Dermis blood vessel endothelial cell (primary cell): ENCODE results near the gene AP4S1. TPM values are rescaled to one million over a fixed set of nuclear protein-coding genes. Genes with fewer than 3 reads are reported as not detected.
"Not testable (repeated sequence)": the region's sequence is repeated elsewhere in the genome, so short reads cannot be mapped to it uniquely, and the experiment has no call there.

Experiments used
- DNase-seq: peaks from one replicate; pipeline ENCODE4 v3.0.0; 2010
- total RNA-seq: library from RNA; depleted of rRNA; stranded (reverse); fragments of >200 nt; gene quantifications from 2 replicates; pipeline ENCODE4 v1.2.3, GENCODE V29; 2014

AP4S1 gene
- total RNA-seq, 1 donor from 2014 or later = 6.8 TPM

- no peak for DNase-seq
These were observed 20.1 kb downstream of the AP4S1 start for GRCh38 chr14:31045501-31046080.

DNA sequence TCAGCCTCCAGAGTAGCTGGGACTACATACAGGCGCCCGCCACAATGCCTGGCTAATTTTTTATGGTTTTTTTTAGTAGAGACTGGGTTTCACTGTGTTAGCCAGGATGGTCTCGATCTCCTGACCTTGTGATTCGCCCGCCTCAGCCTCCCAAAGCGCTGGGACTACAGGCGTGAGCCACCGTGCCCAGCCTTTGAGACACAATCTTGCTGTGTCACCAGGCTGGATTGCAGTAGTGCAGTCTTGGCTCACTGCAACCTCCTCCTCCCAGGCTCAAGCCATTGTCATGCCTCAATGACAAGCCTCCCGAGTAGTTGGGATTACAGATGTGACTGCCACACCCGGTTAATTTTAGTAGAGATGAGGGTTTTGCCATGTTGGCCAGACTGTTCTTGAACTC, 22.1 kb downstream of the AP4S1 start:
- DNase-seq = no peak

DNA sequence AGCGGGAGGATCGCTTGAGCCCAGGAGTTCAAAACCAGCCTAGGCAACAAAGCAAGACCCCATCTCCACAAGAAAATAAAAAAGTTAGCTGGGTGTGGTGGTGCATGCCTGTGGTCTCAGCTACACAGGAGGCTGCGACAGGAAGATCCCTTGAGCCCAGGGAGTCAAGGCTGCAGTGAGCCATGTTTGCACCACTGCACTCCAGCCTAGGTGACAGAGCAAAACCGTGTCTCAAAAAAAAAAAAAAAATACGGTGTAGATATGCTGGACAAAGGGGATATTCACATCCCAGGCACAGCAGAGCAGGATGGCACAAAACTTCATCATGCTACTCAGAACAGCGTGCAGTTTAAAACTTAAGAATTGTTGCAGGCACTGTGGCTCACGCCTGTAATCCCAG, 25.6 kb downstream of the AP4S1 start:
- no peak for DNase-seq

GRCh38 chr14:31051511-31051910, 26.1 kb downstream of the AP4S1 start:
- DNase-seq = no peak

DNA sequence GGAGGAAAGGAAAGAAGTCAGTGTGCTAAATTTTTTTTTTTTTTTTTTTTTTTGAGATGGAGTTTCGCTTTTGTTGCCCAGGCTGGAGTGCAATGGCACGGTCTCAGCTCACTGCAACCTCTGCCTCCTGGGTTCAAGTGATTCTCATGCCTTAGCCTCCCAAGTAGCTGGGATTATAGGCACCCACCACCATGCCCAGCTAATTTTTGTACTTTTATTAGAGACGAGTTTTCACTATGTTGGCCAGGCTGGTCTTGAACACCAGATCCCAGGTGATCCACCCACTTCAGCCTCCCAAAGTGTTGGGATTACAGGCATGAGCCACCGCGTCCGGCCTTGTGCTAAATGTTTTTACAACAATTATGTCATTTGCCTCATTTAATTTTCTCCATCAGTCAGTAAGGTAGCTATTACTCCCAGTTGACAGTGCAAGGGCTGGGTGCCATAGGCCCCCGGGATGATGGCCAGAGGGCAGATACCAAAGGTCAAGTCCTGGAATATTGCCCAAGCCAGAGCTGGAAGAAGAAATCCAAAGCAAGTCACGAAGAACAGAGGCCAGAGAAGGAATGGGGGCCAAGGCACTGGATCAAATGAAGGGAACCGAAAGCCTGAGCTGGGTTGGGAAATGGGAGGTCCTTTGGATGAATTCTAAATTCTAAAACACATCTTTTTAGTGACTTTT, 27.6 kb downstream of the AP4S1 start:
- DNase-seq = not testable (repeated sequence)

GRCh38 chr14:31057035-31057434, 31.6 kb downstream of the AP4S1 start:
- no peak for DNase-seq

- no peak for DNase-seq
These were observed 32.4 kb downstream of the AP4S1 start for GRCh38 chr14:31057701-31058364.

- DNase-seq = no peak
These were observed 33.9 kb downstream of the AP4S1 start for GRCh38 chr14:31059152-31059924.

GRCh38 chr14:31060253-31060875, 34.9 kb downstream of the AP4S1 start:
- DNase-seq = no peak

- DNase-seq = not testable (repeated sequence)
These were observed 37.5 kb downstream of the AP4S1 start for GRCh38 chr14:31062908-31063307.

DNA sequence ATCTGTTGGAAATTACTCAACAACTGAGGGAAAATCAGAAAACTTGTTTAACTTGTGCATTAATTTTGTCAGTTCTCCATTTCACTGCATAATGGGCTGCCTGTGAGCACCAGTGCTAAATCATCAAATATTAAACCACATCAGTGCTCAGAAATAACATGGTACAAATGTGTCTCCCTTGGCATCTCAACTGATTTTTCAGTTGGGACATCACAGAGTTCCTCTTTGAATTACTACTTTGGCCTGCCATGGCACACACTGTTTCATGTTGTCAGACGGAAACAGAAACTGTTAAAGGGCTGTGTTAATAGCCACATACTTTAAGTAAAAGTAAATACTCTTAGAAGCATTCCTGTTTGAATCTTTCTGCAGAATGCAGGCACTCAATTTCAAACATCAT, 42.8 kb downstream of the AP4S1 start:
- DNase-seq = no peak

- DNase-seq = no peak
These were observed 43.9 kb downstream of the AP4S1 start for GRCh38 chr14:31069343-31069742.

GRCh38 chr14:31070431-31070830, 45.0 kb downstream of the AP4S1 start:
- DNase-seq = no peak

GRCh38 chr14:31071151-31071550, 45.7 kb downstream of the AP4S1 start:
- no peak for DNase-seq

DNA sequence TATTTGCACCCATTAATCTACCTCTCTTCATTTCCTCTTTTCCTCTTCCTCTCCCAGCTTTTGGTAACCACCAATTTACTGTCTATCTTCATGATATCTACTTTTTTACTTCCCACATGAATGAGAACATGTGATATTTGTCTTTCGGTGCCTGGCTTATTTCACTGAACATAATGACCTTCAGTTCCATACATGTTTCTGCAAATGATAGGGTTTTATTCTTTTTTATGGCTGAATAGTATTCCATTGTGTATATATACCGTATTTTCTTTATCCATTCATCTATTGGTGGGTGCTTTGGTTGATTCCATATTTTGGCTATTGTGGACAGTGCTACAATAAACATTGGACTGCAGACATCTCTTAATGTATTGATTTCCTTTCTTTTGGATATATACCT, 49.7 kb downstream of the AP4S1 start:
- no peak for DNase-seq

- DNase-seq = no peak
These were observed 53.3 kb downstream of the AP4S1 start for GRCh38 chr14:31078766-31079165.

- no peak for DNase-seq
These were observed 54.6 kb downstream of the AP4S1 start for GRCh38 chr14:31080056-31080455.

DNA sequence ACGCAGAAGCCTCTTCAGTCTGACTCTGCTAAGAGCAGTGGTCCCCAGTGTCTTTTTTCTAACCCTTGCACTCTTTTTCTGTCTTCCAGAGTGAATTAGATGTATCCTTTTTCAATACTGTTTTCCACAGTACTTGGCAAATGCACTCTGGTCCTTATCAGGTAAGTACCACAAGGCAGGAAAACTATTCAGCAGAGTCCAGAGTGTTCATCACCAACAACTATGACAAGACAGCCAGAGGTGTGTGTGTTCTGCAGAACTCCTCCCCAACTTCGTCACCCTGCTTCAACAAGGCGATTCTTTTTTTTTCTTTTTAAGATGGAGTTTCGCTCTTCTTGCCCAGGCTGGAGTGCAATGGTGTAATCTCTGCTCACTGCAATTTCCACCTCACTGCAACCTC, 55.0 kb downstream of the AP4S1 start:
- DNase-seq = no peak

DNA sequence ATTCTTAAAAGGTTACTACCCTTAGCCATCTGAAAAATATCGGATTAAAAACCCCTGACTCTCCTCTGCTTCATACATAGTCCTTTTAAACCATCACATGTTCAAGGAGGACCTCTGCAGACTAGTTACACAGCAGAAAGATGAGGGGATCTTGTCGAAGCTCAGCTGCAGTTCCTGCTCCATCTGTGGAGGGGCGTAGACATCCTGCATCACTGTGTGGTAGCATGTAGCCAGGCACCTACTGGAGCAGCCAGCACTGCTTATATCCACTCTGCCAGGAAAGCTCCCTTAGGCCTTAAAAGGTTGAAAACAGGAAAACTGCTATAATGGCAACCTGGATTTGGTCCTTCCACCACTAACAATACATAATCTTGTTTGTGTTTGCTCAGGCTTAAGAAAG, 58.3 kb downstream of the AP4S1 start:
- DNase-seq = no peak

DNA sequence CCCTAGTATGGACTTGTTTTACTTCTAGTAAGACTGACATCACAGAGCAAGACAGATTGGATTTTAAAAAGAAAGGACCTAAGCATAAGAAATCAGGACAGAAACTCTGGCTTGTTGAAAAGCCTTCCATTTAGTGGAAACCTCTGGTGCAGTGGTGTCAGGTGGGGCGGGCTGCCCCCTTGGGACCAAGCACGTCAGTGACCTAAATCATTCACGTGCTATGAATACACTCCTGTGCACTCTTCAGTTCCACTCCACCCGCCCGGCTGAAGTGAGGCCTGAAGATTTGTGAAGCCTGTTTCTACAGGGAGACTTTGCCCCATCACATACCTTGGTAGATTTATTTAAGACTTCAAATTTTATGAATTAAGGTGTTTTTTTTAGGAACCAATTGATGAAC, 58.9 kb downstream of the AP4S1 start:
- no peak for DNase-seq

GRCh38 chr14:31085027-31085426, 59.6 kb downstream of the AP4S1 start:
- no peak for DNase-seq

- DNase-seq = not testable (repeated sequence)
These were observed 61.0 kb downstream of the AP4S1 start for GRCh38 chr14:31086466-31086865.
